ENCODE data around the gene ERC1.
"Not testable (repeated sequence)": the region's sequence is repeated elsewhere in the genome, so short reads cannot be mapped to it uniquely, and the experiment has no call there.

Gene ERC1

GRCh38 chr12:1034243-1034642 lies 43.2 kb downstream of the ERC1 start:
- no peak for DNase-seq

- DNase-seq: no peak
Observed at GRCh38 chr12:1034751-1035457, 43.9 kb downstream of the ERC1 start.

GRCh38 chr12:1041478-1041877 lies 50.5 kb downstream of the ERC1 start:
- DNase-seq: no peak

- no peak for DNase-seq
Observed at GRCh38 chr12:1044199-1044598, 53.2 kb downstream of the ERC1 start.

- DNase-seq: no peak
Observed at GRCh38 chr12:1044696-1045095, 53.7 kb downstream of the ERC1 start.

- no peak for DNase-seq
Observed at GRCh38 chr12:1046727-1047126, 55.7 kb downstream of the ERC1 start.

GRCh38 chr12:1047898-1048660 lies 57.1 kb downstream of the ERC1 start:
- no peak for DNase-seq

- DNase-seq: no peak
Observed at GRCh38 chr12:1050059-1050707, 59.2 kb downstream of the ERC1 start.

GRCh38 chr12:1051672-1052071 lies 60.6 kb downstream of the ERC1 start:
- not testable (repeated sequence) for DNase-seq

- no peak for DNase-seq
Observed at GRCh38 chr12:1053690-1054089, 62.7 kb downstream of the ERC1 start.

GRCh38 chr12:1054117-1054870 lies 63.3 kb downstream of the ERC1 start:
- DNase-seq: no peak

- no peak for DNase-seq
Observed at GRCh38 chr12:1056390-1056789, 65.4 kb downstream of the ERC1 start.

- DNase-seq: no peak
Observed at GRCh38 chr12:1058423-1058822, 67.4 kb downstream of the ERC1 start.

- DNase-seq: no peak
Observed at GRCh38 chr12:1059162-1059561, 68.1 kb downstream of the ERC1 start.

- DNase-seq: no peak
Observed at GRCh38 chr12:1063852-1064251, 72.8 kb downstream of the ERC1 start.

- DNase-seq: no peak
Observed at GRCh38 chr12:1064317-1064716, 73.3 kb downstream of the ERC1 start.

GRCh38 chr12:1065629-1066028 lies 74.6 kb downstream of the ERC1 start:
- no peak for DNase-seq

GRCh38 chr12:1069846-1070245 lies 78.8 kb downstream of the ERC1 start:
- no peak for DNase-seq

- no peak for DNase-seq
Observed at GRCh38 chr12:1071182-1071581, 80.2 kb downstream of the ERC1 start.

- DNase-seq: no peak
Observed at GRCh38 chr12:1073652-1074051, 82.6 kb downstream of the ERC1 start.

- no peak for DNase-seq
Observed at GRCh38 chr12:1077036-1077803, 86.2 kb downstream of the ERC1 start.

GRCh38 chr12:1078002-1078401 lies 87.0 kb downstream of the ERC1 start:
- no peak for DNase-seq

Data from activated CD4-positive, alpha-beta T cell treated with anti-CD3 and anti-CD28 coated beads, Interleukin-2, Interleukin-6, amounts not matched to agents 100 ng/mL and 50 ng/mL, durations not matched to agents 16 hours and 8 hours (primary cell).